GM23338 (cell line): ENCODE results near the gene KRT84. TPM values are rescaled to one million over a fixed set of nuclear protein-coding genes. Genes with fewer than 3 reads are reported as not detected.

Experiments
- ATAC-seq: fragments of 200-7000 bp; cut with Tn5 transposase; 3 replicates; pipeline ENCODE4 v1.9.1; 2020
- DNase-seq: peaks from one replicate; pipeline ENCODE4 v3.0.0-alpha.2; 2015; ENCODE audit warnings: low spot score
- H2AFZ ChIP-seq: fragments of 200-600 bp; sonication (generic); 2 replicates; pipeline ENCODE4 v1.8.0; 2016; ENCODE audit warnings: antibody characterized with exemption, mild to moderate bottlenecking, moderate library complexity
- H3F3A ChIP-seq: fragments of 200-600 bp; sonication (generic); replicated peaks from 2 replicates; pipeline ENCODE4 v1.8.0; 2017; ENCODE audit warnings: antibody characterized with exemption, mixed run types, low read depth
- H3K27ac ChIP-seq: fragments of 200-600 bp; sonication (generic); 2 replicates; pipeline ENCODE4 v1.6.1; 2016; ENCODE audit warnings: low read depth
- H3K27me3 ChIP-seq: fragments of 200-600 bp; sonication (generic); 2 replicates; pipeline ENCODE4 v1.8.0; 2016; ENCODE audit warnings: mild to moderate bottlenecking, mixed run types, moderate library complexity; ENCODE audit not compliant: insufficient read depth
- H3K36me3 ChIP-seq: fragments of 200-600 bp; sonication (generic); 2 replicates; pipeline ENCODE4 v1.8.0; 2016; ENCODE audit warnings: mild to moderate bottlenecking; ENCODE audit not compliant: insufficient read depth
- H3K4me1 ChIP-seq: fragments of 200-600 bp; sonication (generic); 2 replicates; pipeline ENCODE4 v1.8.0; 2016; ENCODE audit warnings: mild to moderate bottlenecking, moderate library complexity; ENCODE audit not compliant: insufficient read depth
- H3K4me2 ChIP-seq: fragments of 200-600 bp; sonication (generic); 2 replicates; pipeline ENCODE4 v1.7.1; 2017; ENCODE audit warnings: mixed run types
- H3K4me3 ChIP-seq: fragments of 200-600 bp; sonication (generic); 2 replicates; pipeline ENCODE4 v1.6.1; 2016; ENCODE audit warnings: mixed run types
- H3K79me2 ChIP-seq: fragments of 200-600 bp; sonication (generic); replicated peaks from 2 replicates; pipeline ENCODE4 v1.8.0; 2017; ENCODE audit warnings: mild to moderate bottlenecking; ENCODE audit not compliant: insufficient read depth
- H3K9me2 ChIP-seq: fragments of 200-600 bp; sonication (generic); 2 replicates; pipeline ENCODE4 v1.8.0; 2017; ENCODE audit not compliant: insufficient read depth
- H4K20me1 ChIP-seq: fragments of 200-600 bp; sonication (generic); replicated peaks from 2 replicates; pipeline ENCODE4 v1.8.0; 2017; ENCODE audit warnings: mild to moderate bottlenecking; ENCODE audit not compliant: insufficient read depth
- H3K27ac Mint-ChIP-seq: 2 replicates; pipeline ENCODE4 v1.8.0; 2020; ENCODE audit warnings: inconsistent platforms, mild to moderate bottlenecking, moderate library complexity, mixed read lengths
- H3K27me3 Mint-ChIP-seq: 3 replicates; pipeline ENCODE4 v1.8.0; 2022; ENCODE audit warnings: low read depth, mild to moderate bottlenecking, moderate library complexity, mixed read lengths, inconsistent platforms; ENCODE audit not compliant: insufficient read depth, poor library complexity
- H3K36me3 Mint-ChIP-seq: 3 replicates; pipeline ENCODE4 v1.8.0; 2021; ENCODE audit warnings: low read depth, mild to moderate bottlenecking, inconsistent platforms, moderate library complexity, mixed read lengths
- H3K4me1 Mint-ChIP-seq: 3 replicates; pipeline ENCODE4 v1.8.0; 2020; ENCODE audit warnings: mild to moderate bottlenecking, inconsistent platforms, mixed read lengths
- H3K4me3 Mint-ChIP-seq: 3 replicates; pipeline ENCODE4 v1.8.0; 2021; ENCODE audit warnings: moderate library complexity, mild to moderate bottlenecking, inconsistent platforms, mixed read lengths
- H3K9me3 Mint-ChIP-seq: 3 replicates; pipeline ENCODE4 v1.8.0; 2020; ENCODE audit warnings: moderate library complexity, mild to moderate bottlenecking, inconsistent platforms, mixed read lengths
- CREB1 ChIP-seq: fragments of 250-450 bp; sonication (Bioruptor Pico); IDR thresholded peaks from 2 replicates; pipeline ENCODE4 v1.5.0; 2020; ENCODE audit warnings: low read depth, mild to moderate bottlenecking, moderate library complexity
- ETS1 ChIP-seq: IDR thresholded peaks from 2 replicates; pipeline ENCODE4 v1.6.1; 2016; ENCODE audit warnings: antibody characterized with exemption
- EZH2 ChIP-seq: fragments of 200-600 bp; sonication (generic); IDR thresholded peaks from one replicate; pipeline ENCODE4 v1.8.0; 2017; ENCODE audit warnings: antibody characterized with exemption, mild to moderate bottlenecking, low read depth; ENCODE audit not compliant: unreplicated experiment
- EZH2phosphoT487 ChIP-seq: fragments of 200-600 bp; sonication (generic); IDR thresholded peaks from one replicate; pipeline ENCODE4 v1.8.1; 2018; ENCODE audit warnings: antibody characterized with exemption; ENCODE audit not compliant: unreplicated experiment
- JUNB ChIP-seq: IDR thresholded peaks from one replicate; pipeline ENCODE4 v1.6.1; 2016; ENCODE audit warnings: antibody characterized with exemption; ENCODE audit not compliant: unreplicated experiment
- NANOG ChIP-seq: IDR thresholded peaks from 2 replicates; pipeline ENCODE4 v1.6.1; 2016; ENCODE audit warnings: antibody characterized with exemption, borderline replicate concordance
- REST ChIP-seq: IDR thresholded peaks from one replicate; pipeline ENCODE4 v1.6.1; 2018; ENCODE audit warnings: antibody characterized with exemption; ENCODE audit not compliant: unreplicated experiment
- ZNF114 ChIP-seq: fragments of 250-450 bp; sonication (Bioruptor Pico); IDR thresholded peaks from 2 replicates; pipeline ENCODE4 v1.5.0; 2020; ENCODE audit warnings: mild to moderate bottlenecking, moderate library complexity
- polyA plus RNA-seq: library from polyadenylated mRNA; unstranded; fragments of >200 nt; fragmentation: Nextera tagmentation; extraction: Ambion mirVana; gene quantifications from 2 replicates; pipeline ENCODE4 v1.2.1, GENCODE V29; 2016
- total RNA-seq: library from RNA; depleted of rRNA; stranded (reverse); fragments of >200 nt; shearing (Covaris generic); gene quantifications from 2 replicates; pipeline ENCODE4 v1.2.3, GENCODE V29; 2014

Gene KRT84
- total and polyA plus RNA-seq, 2 experiments from 2014 or later = not detected

- DNase-seq (no peak), ATAC-seq (no peak)
- Mint-ChIP-seq H3K36me3 (no peaks in the 10 kb centered on the region), H3K27me3 (peaks cover 4% of the 10 kb centered on the region), H3K9me3 (no peaks in the 10 kb centered on the region), H3K4me1 (peaks cover 8% of the 10 kb centered on the region; the same call in 2 of the 3 replicates), H3K4me3 (no peak overlapping the region), H3K27ac (no peak overlapping the region)
- H3K4me3 ChIP-seq = no peak overlapping the region
- no peaks in the 10 kb centered on the region for H3K36me3 ChIP-seq
- H3K27me3 ChIP-seq = no peaks in the 10 kb centered on the region
- H2AFZ ChIP-seq = no peak overlapping the region
- H3K27ac ChIP-seq = no peak overlapping the region
- H3K4me2 ChIP-seq = no peak overlapping the region
- no peaks in the 10 kb centered on the region for H3K9me2 ChIP-seq
- no peaks in the 10 kb centered on the region for H3K79me2 ChIP-seq
- H4K20me1 ChIP-seq = no peaks in the 10 kb centered on the region
- no peak for TF ChIP-seq REST
- H3K4me1 ChIP-seq = peaks cover 7% of the 10 kb centered on the region; the same call in 1 of the 2 replicates
- no peaks in the 10 kb centered on the region for H3F3A ChIP-seq
These were observed 51.3 kb downstream of the KRT84 start for GRCh38 chr12:52334185-52334584.

GRCh38 chr12:52333321-52333720 lies 52.1 kb downstream of the KRT84 start:
- Mint-ChIP-seq H3K4me1 (peaks cover 8% of the 10 kb centered on the region; the same call in 2 of the 3 replicates), H3K27ac (no peak overlapping the region), H3K27me3 (no peaks in the 10 kb centered on the region), H3K4me3 (no peak overlapping the region), H3K36me3 (no peaks in the 10 kb centered on the region), H3K9me3 (no peaks in the 10 kb centered on the region)
- Histone ChIP-seq H2AFZ (no peak overlapping the region), H3K4me2 (no peak overlapping the region), H4K20me1 (no peaks in the 10 kb centered on the region), H3K27me3 (no peaks in the 10 kb centered on the region), H3K36me3 (no peaks in the 10 kb centered on the region), H3K27ac (no peak overlapping the region), H3K4me3 (no peak overlapping the region), H3K9me2 (no peaks in the 10 kb centered on the region), H3K4me1 (peaks cover 7% of the 10 kb centered on the region; the same call in 1 of the 2 replicates), H3F3A (no peaks in the 10 kb centered on the region), H3K79me2 (no peaks in the 10 kb centered on the region)
- no peak for ATAC-seq
- DNase-seq = no peak
- TF ChIP-seq REST (no peak), JUNB (no peak), ZNF114 (no peak), CREB1 (CRISPR knock-in tag) (no peak), ETS1 (no peak), EZH2phosphoT487 (no peak), EZH2 (no peak), NANOG (no peak)
